Gastrocnemius medialis (tissue), 4 donors: ENCODE data around the gene AFG1L. TPM values are rescaled to one million over a fixed set of nuclear protein-coding genes. Genes with fewer than 3 reads are reported as not detected.
A peak's percentile ranks its signal among the peaks of the same experiment; 100 is the strongest.

Experiments used
- ATAC-seq, 2 donors: fragments of 150-250 bp; one replicate each; pipeline ENCODE4 v1.9.1; 2016
- DNase-seq, 2 donors: peaks; one replicate each; pipeline ENCODE4 v3.0.0-alpha.2; 2019
- H3K27ac ChIP-seq, 4 donors: fragments of 200-600 bp; sonication (generic); 1 replicate in 1 of 4; 2 replicates in 3 of 4; pipeline ENCODE4 v1.5.1; 2016 to 2018; ENCODE audit warnings: mild to moderate bottlenecking in 2 of 4, moderate library complexity in 1 of 4
- H3K27me3 ChIP-seq, 3 donors: fragments of 200-600 bp; sonication (generic) in 2 of 3; 1 replicate in 1 of 3; 2 replicates in 2 of 3; pipeline versions ENCODE4 v1.5.1 to v1.6.0; 2016 to 2019; ENCODE audit warnings: mild to moderate bottlenecking in 1 of 3, moderate library complexity in 1 of 3
- H3K36me3 ChIP-seq, 2 donors: fragments of 200-600 bp; sonication (generic) in 1 of 2; one replicate each; pipeline ENCODE4 v1.5.1; 2017 to 2018
- H3K4me1 ChIP-seq, 2 donors: fragments of 200-600 bp; sonication (generic) in 1 of 2; one replicate each; pipeline ENCODE4 v1.5.1; 2016 to 2017; ENCODE audit warnings: mild to moderate bottlenecking in 2 of 2
- H3K4me3 ChIP-seq, 4 donors: fragments of 200-600 bp; sonication (generic) in 3 of 4; 1 replicate in 1 of 4; 2 replicates in 3 of 4; pipeline ENCODE4 v1.5.1; 2016 to 2019; ENCODE audit warnings: mild to moderate bottlenecking in 2 of 4
- H3K9me3 ChIP-seq, 3 donors: fragments of 200-600 bp; sonication (generic) in 2 of 3; 1 replicate in 1 of 3; 2 replicates in 2 of 3; pipeline ENCODE4 v1.5.1; 2016 to 2019
- CTCF ChIP-seq, 5 experiments: fragments of 450-650 bp in 3 of 5; fragments of 200-600 bp in 2 of 5; sonication (generic) in 2 of 5; IDR thresholded peaks in 4 of 5; conservative IDR thresholded peaks in 1 of 5; 1 replicate in 4 of 5; 2 replicates in 1 of 5; pipeline ENCODE4 v1.5.1; 2016 to 2019; ENCODE audit warnings: antibody characterized with exemption in 5 of 5, mild to moderate bottlenecking in 3 of 5, moderate library complexity in 3 of 5
- POLR2A ChIP-seq, 2 donors: fragments of 450-650 bp; IDR thresholded peaks; one replicate each; pipeline ENCODE4 v1.6.1; 2017; ENCODE audit warnings: antibody characterized with exemption in 2 of 2, mild to moderate bottlenecking in 2 of 2, moderate library complexity in 2 of 2
- in situ Hi-C, 4 donors: fragments of 200-750 bp; cut with MboI; loops; one replicate each; pipeline versions ENCODE4 v1.15.0 to v1.8.0; 2017; ENCODE audit warnings: low sequenced_read_pairs in 4 of 4
- intact Hi-C: fragments of 100-400 bp; cut with DNase I; formaldehyde crosslinking; loops from one replicate; pipeline ENCODE4 v1.15.1; 2023; ENCODE audit warnings: low total_unique reads
- total RNA-seq, 4 donors: library from RNA; depleted of rRNA; stranded (reverse); fragments of >200 nt; gene quantifications; one replicate each; pipeline versions ENCODE4 v1.1.0 to v1.2.3, GENCODE V29; 2016

The AFG1L gene
- total RNA-seq, 4 donors from 2014 or later: 2.1 to 7.0 (median 2.6) TPM

GRCh38 chr6:108558372-108559096, 263.7 kb downstream of the AFG1L start:
- DNase-seq: peak; percentile 98 to 99
- H3K27ac ChIP-seq: peak overlapping the region; percentile 95 to 100 (median 100)
- TF ChIP-seq POLR2A (IDR thresholded peaks at IDR 0.05) (peak; percentile 66 to 94), CTCF (IDR thresholded peaks at IDR 0.05 in 4 of 5, conservative IDR thresholded peaks at IDR 0.05 in 1 of 5) (no peak)
- no peaks in the 10 kb centered on the region for H3K9me3 ChIP-seq
- ATAC-seq: peak; percentile 36 to 40
- H3K27me3 ChIP-seq: no peaks in the 10 kb centered on the region
- H3K4me1 ChIP-seq: peaks cover 29 to 30% of the 10 kb centered on the region in 2 donors
- H3K4me3 ChIP-seq: peak overlapping the region; percentile 81 to 99 (median 94)
- in situ Hi-C loops (loop anchor here in 1 of 4 donors (25.0 kb wide), 1 partner anchor 104 kb away; no protein-coding TSS in a partner anchor), intact Hi-C loops (loop anchor here (1.0 to 10.0 kb wide), 8 partner anchors 34 to 896 kb away; partner anchors contain the start of genes CD164, CEP57L1, MICAL1 and SESN1)
- H3K36me3 ChIP-seq: peaks cover 0 to 9% of the 10 kb centered on the region in 2 donors

DNA sequence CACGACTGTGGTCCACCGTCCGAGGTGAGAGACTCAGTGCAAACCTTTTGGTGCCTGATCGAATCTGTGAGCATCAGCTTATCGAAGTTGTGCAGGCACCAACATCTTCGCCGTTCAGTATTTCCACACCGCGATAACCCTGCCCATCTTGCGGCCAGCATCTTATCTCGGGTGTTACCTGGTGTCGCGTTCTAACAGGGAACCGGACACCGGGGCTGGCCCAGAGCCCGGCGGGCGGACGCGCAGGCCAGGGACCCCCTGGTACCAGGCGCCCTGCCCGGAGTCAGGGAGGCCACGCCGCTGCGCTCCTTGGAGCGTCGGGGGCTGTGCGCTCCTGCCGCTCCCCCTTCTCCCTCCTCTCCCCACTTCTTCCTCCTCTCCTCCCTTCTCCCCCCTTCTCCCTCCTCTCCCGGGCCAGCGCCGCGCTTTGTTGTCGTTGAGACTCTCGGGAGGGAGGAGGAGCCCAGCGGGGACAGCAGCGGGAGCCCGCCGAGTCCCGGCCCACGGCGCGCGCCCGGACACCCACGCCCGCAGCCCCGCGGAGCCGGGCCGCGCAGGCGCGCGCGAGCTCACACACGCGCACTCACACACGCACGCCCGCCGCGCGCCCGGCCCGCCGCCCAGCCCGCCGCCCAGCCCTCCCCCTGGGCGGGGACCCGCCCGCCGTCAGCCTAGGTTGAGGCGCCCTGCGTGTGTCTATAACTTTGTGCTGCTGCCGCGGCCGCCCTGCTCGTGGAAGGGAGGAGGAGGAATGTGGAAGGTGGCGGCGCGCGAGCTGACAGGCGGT, 264.4 kb downstream of the AFG1L start:
- in situ Hi-C loops (loop anchor here in 1 of 4 donors (25.0 kb wide), 1 partner anchor 103 kb away; no protein-coding TSS in a partner anchor), intact Hi-C loops (loop anchor here (1.0 to 10.0 kb wide), 8 partner anchors 34 to 896 kb away; partner anchors contain the start of genes CD164, CEP57L1, MICAL1 and SESN1)
- Histone ChIP-seq H3K4me3 (peak overlapping the region; percentile 85 to 99 (median 96)), H3K27me3 (no peaks in the 10 kb centered on the region), H3K36me3 (peaks cover 0 to 9% of the 10 kb centered on the region in 2 donors), H3K27ac (peak overlapping the region; percentile 95 to 100 (median 100)), H3K4me1 (peaks cover 34 to 37% of the 10 kb centered on the region in 2 donors), H3K9me3 (no peaks in the 10 kb centered on the region)
- TF ChIP-seq POLR2A (IDR thresholded peaks at IDR 0.05) (peak; percentile 91 to 95), CTCF (IDR thresholded peaks at IDR 0.05 in 4 of 5, conservative IDR thresholded peaks at IDR 0.05 in 1 of 5) (no peak)
- peak; percentile 86 to 88 for DNase-seq
- ATAC-seq: peak; percentile 16 to 28

DNA sequence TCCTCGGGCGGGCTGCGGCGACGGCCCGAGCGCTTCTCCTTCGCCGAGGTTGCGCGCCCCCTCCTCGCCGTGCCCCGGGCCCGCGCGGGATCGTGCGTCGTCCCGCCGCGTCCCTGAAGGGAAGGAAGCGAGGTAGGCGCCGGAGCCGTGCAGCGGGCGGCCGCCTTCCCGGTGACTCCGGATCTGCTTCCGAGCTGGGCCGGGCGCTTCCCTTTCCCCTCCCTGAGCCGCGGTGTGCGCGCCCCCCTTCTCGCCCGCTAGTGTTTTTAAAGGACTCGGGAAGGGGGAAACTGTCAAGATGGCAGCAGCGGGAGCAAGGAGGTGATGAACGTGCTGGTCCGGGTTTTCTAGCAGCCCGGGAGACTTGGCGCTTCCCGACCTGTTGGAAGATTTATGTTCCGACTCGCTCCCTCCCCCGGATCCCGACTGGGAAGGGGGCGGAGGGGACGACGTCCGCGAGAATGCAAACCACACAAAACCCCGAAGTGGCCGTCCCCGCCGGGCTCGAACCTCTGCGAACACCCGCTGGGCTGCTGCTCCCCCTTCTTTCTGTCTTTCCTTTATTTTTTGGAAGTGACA, 265.1 kb downstream of the AFG1L start:
- intact Hi-C loops (loop anchor here (1.0 to 10.0 kb wide), 8 partner anchors 33 to 895 kb away; partner anchors contain the start of genes CD164, CEP57L1, MICAL1 and SESN1), in situ Hi-C loops (loop anchor here in 3 of 4 donors (5.0 to 25.0 kb wide), 2 partner anchors 97 to 102 kb away; no protein-coding TSS in a partner anchor)
- no peak for TF ChIP-seq CTCF (IDR thresholded peaks at IDR 0.05 in 4 of 5, conservative IDR thresholded peaks at IDR 0.05 in 1 of 5)
- no peak for TF ChIP-seq POLR2A (IDR thresholded peaks at IDR 0.05)
- Histone ChIP-seq H3K9me3 (no peaks in the 10 kb centered on the region), H3K36me3 (peaks cover 0 to 9% of the 10 kb centered on the region in 2 donors), H3K4me1 (peaks cover 38% of the 10 kb centered on the region in 2 donors), H3K4me3 (peak overlapping the region; percentile 85 to 99 (median 96)), H3K27me3 (no peaks in the 10 kb centered on the region), H3K27ac (peak overlapping the region; percentile 95 to 100 (median 100))
- peak; percentile 70 to 91 for DNase-seq
- ATAC-seq: peak; percentile 13 to 29
